A549 (cell line): Measurements from ENCODE around the gene ST6GALNAC2.

Experiments used
- CEBPB ChIP-seq, 2 experiments: fragments of >200 bp in 1 of 2; sonication (Bioruptor Twin) in 1 of 2; formaldehyde crosslinking in 1 of 2; IDR thresholded peaks; 2 replicates each; pipeline ENCODE4 v1.6.1; 2012 to 2016
- KDM5A ChIP-seq: fragments of 200-600 bp; sonication (generic); IDR thresholded peaks from 2 replicates; pipeline ENCODE4 v1.6.1; 2016; ENCODE audit warnings: antibody characterized with exemption, mild to moderate bottlenecking
- TF ChIP-seq, protein P1 (sequence below): fragments of >200 bp; sonication (Bioruptor Twin); formaldehyde crosslinking; IDR thresholded peaks from 3 replicates; pipeline ENCODE4 v1.5.1; 2016

DNA sequence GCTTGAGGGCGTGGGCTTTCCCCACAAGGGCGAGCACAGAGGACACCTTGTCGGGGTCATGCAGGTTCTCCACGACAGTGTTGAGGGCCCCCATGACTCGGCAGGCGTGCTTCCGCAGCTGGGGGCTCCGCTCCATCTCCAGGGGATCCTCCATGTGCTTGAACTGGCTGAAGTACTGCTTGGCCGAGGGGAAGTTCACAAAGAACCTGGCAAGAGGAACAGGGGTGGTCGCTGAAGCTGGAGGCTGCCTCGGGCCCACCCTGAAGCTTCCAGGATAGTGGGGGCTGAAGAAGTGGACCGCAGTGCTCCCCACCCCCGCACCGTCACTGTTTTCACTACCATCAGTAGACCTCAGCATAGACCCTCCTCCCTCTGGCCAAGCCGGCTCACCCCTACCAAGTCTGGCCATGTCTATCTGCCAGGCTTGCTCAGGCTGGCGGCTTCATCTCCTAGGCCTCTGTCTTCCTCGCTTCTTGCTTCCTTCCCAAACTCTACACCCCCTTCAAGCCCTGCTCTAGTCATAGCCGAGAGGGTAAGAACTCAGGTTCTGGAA is 54.1 kb downstream of the ST6GALNAC2 start:
- TF ChIP-seq CEBPB (IDR thresholded peaks at IDR 0.05), result no peak
- TF ChIP-seq, protein P1, sequence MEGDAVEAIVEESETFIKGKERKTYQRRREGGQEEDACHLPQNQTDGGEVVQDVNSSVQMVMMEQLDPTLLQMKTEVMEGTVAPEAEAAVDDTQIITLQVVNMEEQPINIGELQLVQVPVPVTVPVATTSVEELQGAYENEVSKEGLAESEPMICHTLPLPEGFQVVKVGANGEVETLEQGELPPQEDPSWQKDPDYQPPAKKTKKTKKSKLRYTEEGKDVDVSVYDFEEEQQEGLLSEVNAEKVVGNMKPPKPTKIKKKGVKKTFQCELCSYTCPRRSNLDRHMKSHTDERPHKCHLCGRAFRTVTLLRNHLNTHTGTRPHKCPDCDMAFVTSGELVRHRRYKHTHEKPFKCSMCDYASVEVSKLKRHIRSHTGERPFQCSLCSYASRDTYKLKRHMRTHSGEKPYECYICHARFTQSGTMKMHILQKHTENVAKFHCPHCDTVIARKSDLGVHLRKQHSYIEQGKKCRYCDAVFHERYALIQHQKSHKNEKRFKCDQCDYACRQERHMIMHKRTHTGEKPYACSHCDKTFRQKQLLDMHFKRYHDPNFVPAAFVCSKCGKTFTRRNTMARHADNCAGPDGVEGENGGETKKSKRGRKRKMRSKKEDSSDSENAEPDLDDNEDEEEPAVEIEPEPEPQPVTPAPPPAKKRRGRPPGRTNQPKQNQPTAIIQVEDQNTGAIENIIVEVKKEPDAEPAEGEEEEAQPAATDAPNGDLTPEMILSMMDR, result no peak
- no peak for TF ChIP-seq KDM5A
